HEK293 (cell line): Measurements from ENCODE around the gene CLEC16A.
A peak's percentile ranks its signal among the peaks of the same experiment; 100 is the strongest.

ENCODE experiments used
- CTCF ChIP-seq: fragments of 450-650 bp; formaldehyde crosslinking; IDR thresholded peaks from 2 replicates; pipeline ENCODE4 v1.5.1; 2016; ENCODE audit warnings: missing biosample characterization, missing genetic modification characterization
- YY1 ChIP-seq: fragments of 450-650 bp; formaldehyde crosslinking; IDR thresholded peaks from 2 replicates; pipeline ENCODE4 v1.5.1; 2018; ENCODE audit warnings: missing biosample characterization, missing genetic modification characterization
- ZBTB10 ChIP-seq: fragments of 450-650 bp; formaldehyde crosslinking; IDR thresholded peaks from 2 replicates; pipeline ENCODE4 v1.5.1; 2016; ENCODE audit warnings: missing biosample characterization, missing genetic modification characterization
- ZNF133 ChIP-seq: fragments of 450-650 bp; formaldehyde crosslinking; IDR thresholded peaks from 2 replicates; pipeline ENCODE4 v1.5.1; 2016; ENCODE audit warnings: missing biosample characterization, missing genetic modification characterization
- ZNF341 ChIP-seq: fragments of 450-650 bp; formaldehyde crosslinking; IDR thresholded peaks from 2 replicates; pipeline ENCODE4; 2016; ENCODE audit warnings: low read depth, missing biosample characterization, missing genetic modification characterization
- ZNF785 ChIP-seq: fragments of 450-650 bp; formaldehyde crosslinking; IDR thresholded peaks from 2 replicates; pipeline ENCODE4 v1.5.1; 2016; ENCODE audit warnings: missing biosample characterization, missing genetic modification characterization

DNA sequence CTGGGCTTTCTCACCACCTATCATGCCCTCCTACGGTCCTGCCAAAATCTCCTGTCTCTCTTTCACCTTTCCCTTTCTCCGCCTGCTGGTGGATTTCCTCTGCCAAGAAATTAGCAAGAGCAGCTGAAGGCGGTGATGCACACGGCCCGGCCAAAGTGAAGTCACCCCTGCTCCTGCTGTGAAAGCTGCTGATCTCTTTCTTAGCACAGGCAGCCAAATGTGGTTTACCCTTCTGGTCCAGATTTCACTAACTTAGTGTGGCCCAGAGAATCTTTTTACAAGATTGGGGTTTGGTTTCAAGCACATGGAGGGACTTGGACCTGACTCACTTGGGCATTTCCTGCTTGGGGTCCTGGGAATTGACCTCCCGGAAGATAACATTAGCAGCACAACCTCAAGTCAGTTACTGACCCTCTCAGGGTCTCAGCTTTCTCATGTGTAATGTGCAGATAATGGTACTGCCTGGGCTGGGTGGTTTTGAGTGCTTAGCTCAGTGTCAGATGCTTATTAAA, 155.9 kb downstream of the CLEC16A start:
- TF ChIP-seq YY1 (tag by site-specific recombination) = no peak
- TF ChIP-seq CTCF (tag by site-specific recombination) = peak; percentile 33; the same call in 1 of the 2 replicates
- TF ChIP-seq ZNF133 = no peak
- TF ChIP-seq ZNF341 (tag by site-specific recombination) = no peak
- TF ChIP-seq ZBTB10 (tag by site-specific recombination) = no peak
- TF ChIP-seq ZNF785 (tag by site-specific recombination) = no peak
